ENCODE data around the gene RNPC3. TPM values are rescaled to one million over a fixed set of nuclear protein-coding genes. Genes with fewer than 3 reads are reported as not detected.

Gene RNPC3
- total and polyA plus RNA-seq, 2 experiments from 2014 or later = 13.4 to 38.2 TPM

GRCh38 chr1:103538226-103538625, 12.7 kb downstream of the RNPC3 start:
- H2AFZ ChIP-seq = no peak overlapping the region
- H3K27ac ChIP-seq (ENCODE audit: low read depth) = no peak overlapping the region
- ATAC-seq = no peak
- H3K79me2 ChIP-seq (replicated peaks; ENCODE audit: insufficient read depth) = peaks cover 14% of the 10 kb centered on the region
- no peaks in the 10 kb centered on the region for H3K4me1 ChIP-seq (ENCODE audit: insufficient read depth)
- Mint-ChIP-seq H3K4me3 (no peak overlapping the region), H3K27me3 (ENCODE audit: insufficient read depth, low read depth, poor library complexity) (peaks cover 3% of the 10 kb centered on the region), H3K4me1 (no peaks in the 10 kb centered on the region), H3K36me3 (ENCODE audit: low read depth) (peaks cover 31% of the 10 kb centered on the region; the same call in 2 of the 3 replicates), H3K27ac (no peak overlapping the region), H3K9me3 (no peaks in the 10 kb centered on the region)
- TF ChIP-seq JUNB (IDR thresholded peaks at IDR 0.05; ENCODE audit: unreplicated experiment) (no peak), ZNF114 (CRISPR knock-in tag; IDR thresholded peaks at IDR 0.05) (no peak), REST (IDR thresholded peaks at IDR 0.05; ENCODE audit: unreplicated experiment) (no peak), STAT1 (IDR thresholded peaks at IDR 0.05; ENCODE audit: unreplicated experiment) (no peak), CTCF (conservative IDR thresholded peaks at IDR 0.05; ENCODE audit: low read depth in 2 of 2) (no peak), NANOG (IDR thresholded peaks at IDR 0.05; ENCODE audit: borderline replicate concordance) (no peak), EZH2 (IDR thresholded peaks at IDR 0.05; ENCODE audit: low read depth, unreplicated experiment) (no peak), POLR2AphosphoS5 (IDR thresholded peaks at IDR 0.05; ENCODE audit: low read depth) (no peak), CREB1 (CRISPR knock-in tag; IDR thresholded peaks at IDR 0.05; ENCODE audit: low read depth) (no peak), ZNF462 (CRISPR knock-in tag; IDR thresholded peaks at IDR 0.05) (no peak), ETS1 (IDR thresholded peaks at IDR 0.05) (no peak), ZNF331 (CRISPR knock-in tag; IDR thresholded peaks at IDR 0.05; ENCODE audit: low read depth) (no peak), EZH2phosphoT487 (IDR thresholded peaks at IDR 0.05; ENCODE audit: unreplicated experiment) (no peak)
- DNase-seq (ENCODE audit: low spot score) = no peak
- no peak overlapping the region for H3K4me2 ChIP-seq
- H4K20me1 ChIP-seq (replicated peaks; ENCODE audit: insufficient read depth) = peaks cover 9% of the 10 kb centered on the region
- no peaks in the 10 kb centered on the region for H3K9me2 ChIP-seq (ENCODE audit: insufficient read depth)
- no peaks in the 10 kb centered on the region for H3F3A ChIP-seq (replicated peaks; ENCODE audit: low read depth)
- H3K4me3 ChIP-seq = no peak overlapping the region
- H3K27me3 ChIP-seq (ENCODE audit: insufficient read depth) = no peaks in the 10 kb centered on the region
- H3K36me3 ChIP-seq (ENCODE audit: insufficient read depth) = peaks cover 46% of the 10 kb centered on the region
